Ectodermal cell (in vitro differentiated cells): ENCODE data around the gene METTL23. TPM values are rescaled to one million over a fixed set of nuclear protein-coding genes. Genes with fewer than 3 reads are reported as not detected.

ENCODE experiments used
- H3K27ac ChIP-seq: 2 replicates; pipeline ENCODE4 v1.7.0; 2013; ENCODE audit warnings: mild to moderate bottlenecking, low read depth, low read length; ENCODE audit not compliant: insufficient read depth, poor library complexity, severe bottlenecking
- H3K27me3 ChIP-seq: 2 replicates; pipeline ENCODE4 v1.7.0; 2013; ENCODE audit warnings: mild to moderate bottlenecking, low read length; ENCODE audit not compliant: insufficient read depth, control insufficient read depth, poor library complexity, severe bottlenecking
- H3K36me3 ChIP-seq: one replicate; pipeline ENCODE4 v1.7.0; 2013; ENCODE audit warnings: low read length; ENCODE audit not compliant: control insufficient read depth, insufficient read depth
- H3K4me1 ChIP-seq: one replicate; pipeline ENCODE4 v1.7.0; 2013; ENCODE audit warnings: low read length; ENCODE audit not compliant: control insufficient read depth, insufficient read depth
- H3K4me3 ChIP-seq: 2 replicates; pipeline ENCODE4 v1.7.0; 2013; ENCODE audit warnings: low read depth, low read length, control low read depth; ENCODE audit not compliant: insufficient read depth
- H3K9me3 ChIP-seq: 2 replicates; pipeline ENCODE4 v1.7.0; 2013; ENCODE audit warnings: mild to moderate bottlenecking, low read length, moderate library complexity; ENCODE audit not compliant: control insufficient read depth
- WGBS, 2 experiments: methylation state at CpG; one replicate each; pipeline ENCODE4 v1.1.7; 2013; ENCODE audit warnings: missing lambda C conversion rate in 2 of 2; 5-methylcytosine and 5-hydroxymethylcytosine counted together
- polyA plus RNA-seq, 4 experiments: library from polyadenylated mRNA; stranded (reverse); fragments of 50-300 nt; gene quantifications; one replicate each; pipeline ENCODE4 v1.2.3, GENCODE V29; 2013

METTL23 gene
- 32.4 TPM for polyA plus RNA-seq (2013, experiment 1 of 4)
- polyA plus RNA-seq (2013, experiment 2 of 4): 32.8 TPM
- 33.7 TPM for polyA plus RNA-seq (2013, experiment 3 of 4)
- polyA plus RNA-seq (2013, experiment 4 of 4): 34.9 TPM

DNA sequence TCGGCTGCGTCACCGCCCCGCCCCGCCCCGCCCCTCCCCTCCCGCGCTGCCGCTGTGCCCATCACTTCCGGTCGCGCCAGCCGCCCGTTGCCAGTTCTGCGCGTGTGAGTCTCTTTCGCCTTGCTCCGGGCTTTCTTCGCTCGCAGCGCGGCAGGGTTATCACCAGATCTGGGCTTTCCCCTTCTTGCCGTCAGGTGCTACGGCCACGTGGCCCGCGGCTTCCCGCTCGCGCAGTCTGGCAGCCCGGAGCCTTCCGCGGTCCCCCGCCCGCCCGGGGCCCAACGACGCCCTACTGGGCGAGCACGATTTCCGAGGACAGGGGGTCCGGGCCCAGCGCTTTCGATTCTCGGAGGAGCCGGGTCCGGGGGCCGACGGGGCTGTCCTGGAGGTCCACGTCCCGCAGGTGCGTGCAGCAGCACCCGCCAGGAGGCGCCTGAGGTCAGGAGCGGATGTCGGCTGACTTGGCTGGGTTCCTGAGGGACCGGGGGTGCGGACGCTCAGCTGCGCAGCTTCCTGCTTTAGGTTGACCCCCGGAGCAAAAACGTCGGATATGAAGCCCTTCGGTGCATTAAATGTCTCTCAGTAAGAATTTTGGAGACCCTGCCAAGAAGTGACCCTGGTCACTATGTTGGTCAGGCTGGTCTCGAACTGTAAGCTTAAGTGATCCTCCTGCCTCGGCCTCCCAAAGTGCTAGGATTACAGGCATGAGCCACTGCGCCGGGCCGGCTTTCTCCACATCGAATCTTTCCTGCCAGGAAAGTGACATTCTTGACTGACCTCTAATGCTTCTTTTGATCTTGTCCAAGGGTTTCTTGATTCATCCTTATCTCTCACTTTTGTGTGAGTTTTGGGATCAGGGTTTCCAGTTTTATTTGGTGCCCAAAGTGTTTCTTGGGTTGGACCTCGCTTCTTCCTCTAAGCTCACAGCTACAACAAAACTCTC is at the start of gene METTL23:
Gene METTL23 (plus strand): TSS at position 64 of the 943 bp plus-strand sequence. CDS start 2,872 bp downstream, outside the sequence.
- no peaks in the 10 kb centered on the region for H3K9me3 ChIP-seq
- H3K4me1 ChIP-seq: peaks cover 5% of the 10 kb centered on the region

GRCh38 chr17:76677406-76677805 is 49.2 kb upstream of the METTL23 start:
- H3K4me3 ChIP-seq: no peak overlapping the region
- 94 to 95% methylated on average over 16 of the region's 16 CpGs for WGBS, 2 experiments

More for the DNA sequence above, at the start of gene METTL23:
- Histone ChIP-seq H3K36me3 (peaks cover 13% of the 10 kb centered on the region), H3K27me3 (no peaks in the 10 kb centered on the region), H3K4me3 (peak within 1 kb of the TSS; percentile 77), H3K27ac (peak within 1 kb of the TSS; percentile 98)
- WGBS, 2 experiments: 4% methylated on average over 71 of the region's 71 CpGs

DNA sequence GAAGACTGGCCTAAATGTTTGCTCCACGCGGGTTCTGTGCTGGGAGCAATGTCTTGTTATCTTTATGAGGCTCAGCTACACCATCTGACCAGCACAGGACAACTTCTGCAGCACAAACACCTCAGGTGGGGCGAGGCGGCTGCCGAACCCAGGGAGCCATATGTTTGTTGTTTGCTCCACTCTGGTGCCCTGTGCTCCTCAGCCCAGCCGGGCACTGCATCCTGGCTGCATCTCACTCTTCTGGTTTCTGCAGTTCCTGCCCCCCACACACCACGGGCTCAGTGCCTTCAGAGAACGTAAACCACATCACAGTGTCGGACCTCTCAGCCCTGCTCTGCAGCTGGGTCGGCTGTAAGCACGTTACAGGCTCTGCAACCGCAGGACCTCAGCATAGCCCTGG is 48.3 kb upstream of the METTL23 start:
- Histone ChIP-seq H3K27me3 (no peaks in the 10 kb centered on the region), H3K27ac (no peak overlapping the region), H3K36me3 (no peaks in the 10 kb centered on the region), H3K4me3 (no peak overlapping the region), H3K4me1 (peaks cover 4% of the 10 kb centered on the region), H3K9me3 (no peaks in the 10 kb centered on the region)
- WGBS, 2 experiments: 83 to 86% methylated on average over 12 of the region's 12 CpGs

More at GRCh38 chr17:76677406-76677805, 49.2 kb upstream of the METTL23 start:
- H3K27me3 ChIP-seq: no peaks in the 10 kb centered on the region
- H3K27ac ChIP-seq: no peak overlapping the region
- no peaks in the 10 kb centered on the region for H3K9me3 ChIP-seq
- H3K4me1 ChIP-seq: no peaks in the 10 kb centered on the region
- no peaks in the 10 kb centered on the region for H3K36me3 ChIP-seq

DNA sequence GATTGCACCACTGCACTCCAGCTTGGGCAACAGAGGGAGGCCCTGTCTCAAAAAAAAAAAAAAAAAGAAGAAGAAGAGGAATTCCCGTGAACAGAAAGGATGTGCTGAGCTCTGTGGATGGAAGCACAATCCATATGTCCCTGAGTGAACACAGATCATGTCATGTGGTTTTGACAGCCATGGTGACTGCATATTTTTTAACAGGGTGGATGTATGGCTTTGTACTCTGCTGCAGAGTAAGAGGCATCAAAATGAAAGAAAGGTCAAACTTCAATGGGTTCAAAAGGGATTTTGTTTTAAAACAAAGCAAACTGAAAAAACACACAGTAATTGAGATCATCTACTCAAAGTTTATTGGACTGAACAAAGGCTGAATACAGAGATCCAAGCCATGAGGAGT is 47.4 kb upstream of the METTL23 start:
- Histone ChIP-seq H3K9me3 (no peaks in the 10 kb centered on the region), H3K27me3 (no peaks in the 10 kb centered on the region), H3K27ac (no peak overlapping the region), H3K36me3 (no peaks in the 10 kb centered on the region), H3K4me3 (no peak overlapping the region), H3K4me1 (peaks cover 13% of the 10 kb centered on the region)
- WGBS, 2 experiments: 81 to 91% methylated on average over 1 of the region's 1 CpG

DNA sequence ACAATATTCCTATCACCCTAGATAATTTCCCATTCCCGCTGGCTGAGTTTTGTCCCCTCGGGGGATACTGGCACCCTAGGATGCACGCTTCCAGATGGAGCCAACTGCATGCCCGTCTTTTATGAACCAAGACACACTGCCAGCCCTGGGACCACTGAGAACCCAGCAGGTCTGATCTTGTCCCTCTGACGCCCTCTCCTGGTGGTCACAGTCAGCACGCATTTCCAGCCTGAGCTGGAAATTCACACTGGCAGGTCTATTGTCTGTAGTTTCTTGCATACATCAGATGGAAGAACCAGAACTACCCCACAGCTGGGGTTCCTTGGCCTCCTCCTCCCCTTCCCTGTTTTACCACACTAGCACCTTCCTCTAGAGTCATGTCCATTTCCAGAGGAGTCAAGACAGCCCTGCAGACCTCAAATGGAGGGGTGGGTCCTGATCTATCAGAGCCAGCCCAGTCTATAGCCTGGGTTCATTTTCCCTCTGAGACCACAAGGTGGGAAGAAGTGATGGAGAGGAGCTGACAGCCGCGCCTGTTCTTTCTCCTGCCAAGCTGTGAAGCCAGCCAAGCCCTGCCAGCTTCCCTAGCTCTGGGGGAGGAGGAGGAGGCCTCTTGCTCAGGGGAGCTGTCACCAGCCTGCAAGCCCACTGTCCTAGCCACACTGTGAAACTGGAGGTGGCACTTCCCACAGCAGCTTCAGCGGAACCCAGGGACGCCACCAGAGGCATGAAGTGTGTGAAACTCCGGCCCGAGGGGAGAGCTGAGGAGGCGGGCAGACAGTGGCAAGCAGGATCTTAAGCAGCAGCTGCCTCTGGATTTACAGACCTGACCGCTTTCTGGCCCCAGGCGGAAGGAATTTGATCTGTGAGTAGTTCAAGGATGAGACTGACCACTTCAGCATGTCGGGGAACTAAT is 45.2 kb upstream of the METTL23 start:
- Histone ChIP-seq H3K27ac (no peak overlapping the region), H3K4me1 (peaks cover 18% of the 10 kb centered on the region), H3K27me3 (no peaks in the 10 kb centered on the region), H3K36me3 (no peaks in the 10 kb centered on the region), H3K9me3 (no peaks in the 10 kb centered on the region), H3K4me3 (no peak overlapping the region)
- WGBS, 2 experiments: 68% methylated on average over 16 of the region's 16 CpGs

GRCh38 chr17:76682296-76682695 is 44.3 kb upstream of the METTL23 start:
- Histone ChIP-seq H3K4me3 (no peak overlapping the region), H3K36me3 (no peaks in the 10 kb centered on the region), H3K4me1 (peaks cover 18% of the 10 kb centered on the region), H3K27me3 (no peaks in the 10 kb centered on the region), H3K27ac (no peak overlapping the region), H3K9me3 (no peaks in the 10 kb centered on the region)
- WGBS, 2 experiments: 95 to 96% methylated on average over 12 of the region's 12 CpGs

DNA sequence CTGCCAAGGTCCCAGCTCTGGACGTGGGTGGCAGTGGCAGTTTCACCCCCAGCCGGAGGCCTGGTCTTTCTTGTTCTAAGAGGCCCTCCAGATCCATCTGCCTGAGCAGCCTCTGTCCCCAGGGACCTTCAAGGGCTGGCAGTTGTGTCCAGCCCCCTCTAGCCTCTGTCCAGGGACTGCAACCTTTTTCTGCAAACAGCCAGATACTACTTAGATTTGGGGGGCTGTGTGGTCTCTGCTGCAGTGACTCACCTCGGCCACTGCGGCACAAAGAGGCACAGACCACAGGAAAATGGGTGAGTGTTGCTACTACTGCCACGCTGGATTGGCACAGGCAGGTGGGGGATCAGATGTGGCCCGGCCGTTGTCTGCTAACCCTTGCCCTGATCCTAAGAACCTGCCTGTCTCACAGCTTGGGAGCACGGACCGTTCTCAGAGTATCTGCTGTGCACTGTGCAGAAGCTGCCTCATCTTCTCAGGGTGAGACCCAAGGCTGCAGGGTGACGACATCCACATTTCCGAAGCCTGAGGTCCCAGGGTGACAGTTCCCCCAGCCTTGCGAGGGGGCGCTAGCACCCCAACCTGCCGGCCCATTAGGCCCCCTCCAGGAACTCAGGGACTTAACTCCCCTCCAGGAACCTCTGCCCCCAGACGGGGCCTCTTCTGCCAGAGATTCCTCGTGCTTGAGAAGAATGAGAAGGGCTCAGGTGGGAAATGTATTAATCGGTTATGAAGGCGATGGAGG is 43.5 kb upstream of the METTL23 start:
- 74 to 77% methylated on average over 18 of the region's 18 CpGs for WGBS, 2 experiments
- Histone ChIP-seq H3K4me3 (no peak overlapping the region), H3K27me3 (no peaks in the 10 kb centered on the region), H3K9me3 (no peaks in the 10 kb centered on the region), H3K4me1 (peaks cover 18% of the 10 kb centered on the region), H3K27ac (no peak overlapping the region), H3K36me3 (no peaks in the 10 kb centered on the region)

- Histone ChIP-seq H3K27me3 (no peaks in the 10 kb centered on the region), H3K4me3 (no peak overlapping the region), H3K4me1 (peaks cover 18% of the 10 kb centered on the region), H3K27ac (no peak overlapping the region), H3K36me3 (no peaks in the 10 kb centered on the region), H3K9me3 (no peaks in the 10 kb centered on the region)
- WGBS, 2 experiments: 90% methylated on average over 25 of the region's 25 CpGs
These were observed 42.5 kb upstream of the METTL23 start for GRCh38 chr17:76683921-76684745.

- Histone ChIP-seq H3K4me3 (no peak overlapping the region), H3K27ac (no peak overlapping the region), H3K27me3 (no peaks in the 10 kb centered on the region), H3K9me3 (no peaks in the 10 kb centered on the region), H3K4me1 (peaks cover 18% of the 10 kb centered on the region), H3K36me3 (no peaks in the 10 kb centered on the region)
- WGBS, 2 experiments: 90 to 94% methylated on average over 7 of the region's 7 CpGs
These were observed 41.9 kb upstream of the METTL23 start for GRCh38 chr17:76684756-76685155.
